Measurements from ENCODE around the gene AFAP1L2.

AFAP1L2 gene

GRCh38 chr10:114389426-114389825 is 14.9 kb downstream of the AFAP1L2 start:
- DNase-seq: no peak

- DNase-seq: no peak
Measured at GRCh38 chr10:114388275-114388674, 16.0 kb downstream of the AFAP1L2 start.

- no peak for DNase-seq
Measured at GRCh38 chr10:114387784-114388183, 16.5 kb downstream of the AFAP1L2 start.

GRCh38 chr10:114386452-114386851 is 17.9 kb downstream of the AFAP1L2 start:
- no peak for DNase-seq

- no peak for DNase-seq
Measured at GRCh38 chr10:114385557-114385956, 18.7 kb downstream of the AFAP1L2 start.

- no peak for DNase-seq
Measured at GRCh38 chr10:114384601-114385000, 19.7 kb downstream of the AFAP1L2 start.

- no peak for DNase-seq
Measured at GRCh38 chr10:114384181-114384580, 20.1 kb downstream of the AFAP1L2 start.

- DNase-seq: no peak
Measured at GRCh38 chr10:114380797-114381196, 23.5 kb downstream of the AFAP1L2 start.

- DNase-seq: no peak
Measured at GRCh38 chr10:114380060-114380459, 24.2 kb downstream of the AFAP1L2 start.

- no peak for DNase-seq
Measured at GRCh38 chr10:114379631-114380041, 24.7 kb downstream of the AFAP1L2 start.

GRCh38 chr10:114376523-114376922 is 27.8 kb downstream of the AFAP1L2 start:
- no peak for DNase-seq

- DNase-seq: no peak
Measured at GRCh38 chr10:114375047-114375446, 29.3 kb downstream of the AFAP1L2 start.

GRCh38 chr10:114374053-114374791 is 30.1 kb downstream of the AFAP1L2 start:
- DNase-seq: no peak

GRCh38 chr10:114373631-114374030 is 30.7 kb downstream of the AFAP1L2 start:
- no peak for DNase-seq

- no peak for DNase-seq
Measured at GRCh38 chr10:114372995-114373394, 31.3 kb downstream of the AFAP1L2 start.

GRCh38 chr10:114372179-114372578 is 32.1 kb downstream of the AFAP1L2 start:
- DNase-seq: no peak

GRCh38 chr10:114370966-114371365 is 33.3 kb downstream of the AFAP1L2 start:
- DNase-seq: no peak

- no peak for DNase-seq
Measured at GRCh38 chr10:114370199-114370598, 34.1 kb downstream of the AFAP1L2 start.

GRCh38 chr10:114368057-114368391 is 36.3 kb downstream of the AFAP1L2 start:
- no peak for DNase-seq

GRCh38 chr10:114367351-114368056 is 36.8 kb downstream of the AFAP1L2 start:
- no peak for DNase-seq

- no peak for DNase-seq
Measured at GRCh38 chr10:114364726-114365125, 39.6 kb downstream of the AFAP1L2 start.

- DNase-seq: no peak
Measured at GRCh38 chr10:114363745-114364454, 40.4 kb downstream of the AFAP1L2 start.

GRCh38 chr10:114362826-114363355 is 41.4 kb downstream of the AFAP1L2 start:
- DNase-seq: no peak

- no peak for DNase-seq
Measured at GRCh38 chr10:114359953-114360345, 44.4 kb downstream of the AFAP1L2 start.
